BLaER1 treated with 17β-estradiol and CSF1 and Interleukin-3, amounts not matched to agents 10 nM and 100 nM (cell line): Measurements from ENCODE around the gene EFCAB6.

ENCODE experiments used
- H3K27ac ChIP-seq, 11 experiments: shearing (Covaris generic); formaldehyde crosslinking; 2 replicates each; pipeline ENCODE4 v1.8.1; 2022
- H3K27me3 ChIP-seq, 11 experiments: shearing (Covaris generic); formaldehyde crosslinking; 2 replicates each; pipeline ENCODE4 v1.8.1; 2022
- H3K36me3 ChIP-seq, 11 experiments: shearing (Covaris generic); formaldehyde crosslinking; 2 replicates each; pipeline ENCODE4 v1.8.1; 2022
- H3K4me1 ChIP-seq, 10 experiments: shearing (Covaris generic); formaldehyde crosslinking; 2 replicates each; pipeline ENCODE4 v1.8.1; 2022
- H3K4me2 ChIP-seq, 11 experiments: shearing (Covaris generic); formaldehyde crosslinking; 2 replicates each; pipeline ENCODE4 v1.8.1; 2022
- H3K4me3 ChIP-seq, 10 experiments: shearing (Covaris generic); formaldehyde crosslinking; 2 replicates each; pipeline ENCODE4 v1.8.1; 2022
- H3K9ac ChIP-seq, 11 experiments: shearing (Covaris generic); formaldehyde crosslinking; 2 replicates each; pipeline ENCODE4 v1.8.1; 2022
- H3K9me3 ChIP-seq, 11 experiments: shearing (Covaris generic); formaldehyde crosslinking; replicated peaks in 1 of 11; 2 replicates each; pipeline ENCODE4 v1.8.1; 2022
- H4K20me1 ChIP-seq, 11 experiments: shearing (Covaris generic); formaldehyde crosslinking; 2 replicates each; pipeline ENCODE4 v1.8.1; 2022
- Cebpa-rat ChIP-seq, 11 experiments: shearing (Covaris generic); IDR thresholded peaks; 2 replicates each; pipeline ENCODE4 v1.8.1; 2022

Gene EFCAB6

GRCh38 chr22:43828998-43829782, 17.1 kb upstream of the EFCAB6 start:
- H3K4me1 ChIP-seq: peaks cover 41 to 83% (median 70%) of the 10 kb centered on the region in 10 experiments
- H3K4me2 ChIP-seq: peak overlapping the region; percentile 58 to 95 (median 87)
- peak overlapping the region in 7 of 11 experiments; percentile 16 to 93 (median 83); a peak in 13 of 22 replicates for H3K27ac ChIP-seq
- peaks cover 0 to 16% (median 0%) of the 10 kb centered on the region in 11 experiments; a peak in 5 of 22 replicates for H3K27me3 ChIP-seq
- peak in 3 of 11 experiments; percentile 66 to 89 (median 72); a peak in 6 of 22 replicates for TF ChIP-seq Cebpa-rat (IDR thresholded peaks at IDR 0.05)
- H3K9me3 ChIP-seq: no peaks in the 10 kb centered on the region
- H3K36me3 ChIP-seq: no peaks in the 10 kb centered on the region
- 0 out of 22 replicates have a peak, but pooled peaks cover 0 to 5% (median 0%) of the 10 kb centered on the region in 11 experiments for H4K20me1 ChIP-seq
- H3K4me3 ChIP-seq: peak overlapping the region in 4 of 10 experiments; percentile 13 to 47 (median 20); a peak in 5 of 20 replicates
- peak overlapping the region in 6 of 11 experiments; percentile 38 to 81 (median 76); a peak in 11 of 22 replicates for H3K9ac ChIP-seq

DNA sequence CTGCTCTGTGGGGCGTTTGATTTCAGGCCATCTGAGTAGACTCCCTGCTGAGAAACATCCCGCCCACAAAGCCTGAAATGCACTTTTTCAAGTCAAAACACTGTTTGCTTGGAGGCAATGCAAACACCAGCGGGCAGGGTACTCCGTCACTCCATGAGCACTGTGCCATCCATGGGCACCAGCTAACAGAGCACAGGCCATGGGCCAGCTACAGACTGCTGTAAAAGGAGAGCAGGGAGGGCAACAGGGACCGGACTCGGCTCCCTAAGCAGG, 16.6 kb upstream of the EFCAB6 start:
- peaks cover 41 to 78% (median 66%) of the 10 kb centered on the region in 10 experiments for H3K4me1 ChIP-seq
- H3K4me3 ChIP-seq: peak overlapping the region in 1 of 10 experiments; percentile 16; a peak in 1 of 20 replicates
- H3K27ac ChIP-seq: peak overlapping the region in 6 of 11 experiments; percentile 57 to 93 (median 86); a peak in 13 of 22 replicates
- 0 out of 22 replicates have a peak, but pooled peaks cover 0 to 5% (median 0%) of the 10 kb centered on the region in 11 experiments for H4K20me1 ChIP-seq
- H3K36me3 ChIP-seq: no peaks in the 10 kb centered on the region
- H3K27me3 ChIP-seq: peaks cover 0 to 16% (median 0%) of the 10 kb centered on the region in 11 experiments; a peak in 5 of 22 replicates
- H3K4me2 ChIP-seq: peak overlapping the region; percentile 58 to 95 (median 87); a peak in 19 of 22 replicates
- peak overlapping the region in 5 of 11 experiments; percentile 48 to 81 (median 78); a peak in 9 of 22 replicates for H3K9ac ChIP-seq
- TF ChIP-seq Cebpa-rat (IDR thresholded peaks at IDR 0.05): no peak
- no peaks in the 10 kb centered on the region for H3K9me3 ChIP-seq

GRCh38 chr22:43827926-43828724, 16.0 kb upstream of the EFCAB6 start:
- H3K36me3 ChIP-seq: no peaks in the 10 kb centered on the region
- no peak overlapping the region for H3K4me3 ChIP-seq
- H3K9ac ChIP-seq: peak overlapping the region in 5 of 11 experiments; percentile 48 to 81 (median 78); a peak in 9 of 22 replicates
- H3K27ac ChIP-seq: peak overlapping the region in 5 of 11 experiments; percentile 57 to 93 (median 88); a peak in 10 of 22 replicates
- 0 out of 22 replicates have a peak, but pooled peaks cover 0 to 5% (median 0%) of the 10 kb centered on the region in 11 experiments for H4K20me1 ChIP-seq
- H3K4me1 ChIP-seq: peaks cover 41 to 74% (median 64%) of the 10 kb centered on the region in 10 experiments
- H3K27me3 ChIP-seq: peaks cover 0 to 16% (median 0%) of the 10 kb centered on the region in 11 experiments; a peak in 5 of 22 replicates
- TF ChIP-seq Cebpa-rat (IDR thresholded peaks at IDR 0.05): no peak
- no peaks in the 10 kb centered on the region for H3K9me3 ChIP-seq
- peak overlapping the region; percentile 58 to 95 (median 87); a peak in 18 of 22 replicates for H3K4me2 ChIP-seq

DNA sequence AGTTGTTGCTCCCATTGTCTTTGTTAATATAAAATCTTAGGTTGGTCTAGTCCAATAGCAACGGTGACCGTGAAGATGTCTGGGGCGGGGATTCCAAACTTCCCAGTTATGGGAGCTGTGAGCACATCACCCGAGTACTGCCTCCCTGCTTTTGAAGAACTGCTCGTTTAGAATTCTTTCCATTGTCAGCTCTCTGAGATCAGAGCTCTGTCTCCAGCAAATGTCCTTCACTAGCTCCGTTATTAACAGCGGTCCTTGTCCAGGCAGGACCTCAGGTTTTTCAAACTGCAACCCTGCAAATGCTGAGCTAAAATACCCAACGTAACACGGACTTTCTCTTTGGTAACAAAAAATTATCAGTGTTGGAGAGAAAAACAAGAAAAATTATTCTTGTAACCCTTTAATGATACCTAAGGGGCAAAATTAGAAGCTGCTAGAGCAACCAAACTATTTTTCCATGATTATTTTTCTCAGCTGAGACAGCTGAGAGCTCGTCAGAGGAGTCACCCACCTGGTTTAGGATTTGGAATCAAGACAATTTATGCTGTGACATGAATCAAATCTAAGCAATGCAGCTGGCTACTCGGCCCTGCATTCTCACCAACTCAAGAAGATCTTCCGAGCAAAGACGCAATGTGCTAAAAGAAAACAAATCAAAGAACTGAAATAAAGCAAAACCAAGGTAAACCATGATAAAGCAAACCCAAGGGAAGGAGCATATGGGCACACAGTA, 15.1 kb upstream of the EFCAB6 start:
- Histone ChIP-seq H3K4me1 (peaks cover 41 to 65% (median 58%) of the 10 kb centered on the region in 10 experiments), H3K9me3 (no peaks in the 10 kb centered on the region), H3K27ac (peak overlapping the region in 1 of 11 experiments; percentile 93; a peak in 2 of 22 replicates), H3K4me3 (no peak overlapping the region), H3K27me3 (peaks cover 0 to 16% (median 0%) of the 10 kb centered on the region in 11 experiments; a peak in 5 of 22 replicates), H3K4me2 (peak overlapping the region; percentile 20 to 95 (median 87); a peak in 21 of 22 replicates), H3K9ac (peak overlapping the region in 5 of 11 experiments; percentile 1 to 81 (median 14); a peak in 2 of 22 replicates), H4K20me1 (0 out of 22 replicates have a peak, but pooled peaks cover 0 to 5% (median 0%) of the 10 kb centered on the region in 11 experiments), H3K36me3 (no peaks in the 10 kb centered on the region)
- no peak for TF ChIP-seq Cebpa-rat (IDR thresholded peaks at IDR 0.05)

DNA sequence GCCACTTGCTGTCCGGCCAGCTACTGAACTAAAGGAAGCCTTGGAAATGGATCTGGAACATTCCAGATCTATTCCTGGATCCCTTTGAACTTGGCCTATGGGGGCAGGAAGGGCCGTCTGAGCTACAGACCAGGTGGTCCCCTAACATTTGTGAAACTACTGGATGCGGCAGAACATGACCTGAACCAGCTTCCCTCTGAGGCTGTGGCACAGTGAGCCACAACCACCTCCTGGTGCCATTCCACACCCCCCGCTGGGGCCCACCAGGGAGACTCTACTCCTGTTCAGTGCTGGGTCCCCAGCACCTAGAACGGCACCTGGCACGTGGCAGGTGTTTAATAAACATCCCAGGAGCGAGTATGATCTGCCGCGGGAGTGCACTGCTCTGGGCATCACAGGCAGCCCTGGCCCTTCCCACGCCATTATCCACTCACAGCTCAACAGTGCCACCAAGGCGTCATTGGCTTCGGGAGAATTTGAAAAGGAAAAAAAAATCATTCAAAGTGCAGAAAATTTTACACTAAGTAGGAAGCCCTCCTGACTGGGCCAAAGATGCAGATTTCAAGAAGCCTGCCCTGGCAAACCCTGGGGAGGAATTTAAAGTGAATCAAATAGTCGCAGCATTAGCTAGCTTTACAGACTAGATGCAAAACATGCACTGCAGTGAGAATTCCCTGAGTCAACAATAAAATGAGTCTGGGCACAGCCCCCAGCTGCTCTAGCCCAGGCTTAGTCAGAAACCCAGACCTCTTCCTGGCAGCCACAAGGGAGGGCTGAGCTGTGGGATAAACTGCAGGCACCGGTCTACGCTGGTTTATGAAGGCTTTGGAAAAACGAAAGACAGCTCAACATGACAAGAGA, 14.3 kb upstream of the EFCAB6 start:
- Histone ChIP-seq H3K9me3 (no peaks in the 10 kb centered on the region), H3K36me3 (no peaks in the 10 kb centered on the region), H3K9ac (peak overlapping the region in 5 of 11 experiments; percentile 1 to 16 (median 14); a peak in 2 of 22 replicates), H3K27ac (peak overlapping the region in 1 of 11 experiments; percentile 8; a peak in 1 of 22 replicates), H3K4me2 (peak overlapping the region; percentile 20 to 95 (median 87)), H3K4me3 (no peak overlapping the region), H3K27me3 (peaks cover 0 to 16% (median 0%) of the 10 kb centered on the region in 11 experiments; a peak in 5 of 22 replicates), H3K4me1 (peaks cover 41 to 58% (median 56%) of the 10 kb centered on the region in 10 experiments), H4K20me1 (peaks cover 0 to 6% (median 0%) of the 10 kb centered on the region in 11 experiments; a peak in 1 of 22 replicates)
- no peak for TF ChIP-seq Cebpa-rat (IDR thresholded peaks at IDR 0.05)

GRCh38 chr22:43825651-43826050, 13.5 kb upstream of the EFCAB6 start:
- Histone ChIP-seq H3K4me3 (no peak overlapping the region), H3K9me3 (no peaks in the 10 kb centered on the region), H3K36me3 (no peaks in the 10 kb centered on the region), H3K27ac (no peak overlapping the region), H3K9ac (no peak overlapping the region), H3K27me3 (peaks cover 0 to 16% (median 0%) of the 10 kb centered on the region in 11 experiments; a peak in 5 of 22 replicates), H3K4me1 (peaks cover 34 to 51% (median 49%) of the 10 kb centered on the region in 10 experiments), H4K20me1 (peaks cover 0 to 11% (median 0%) of the 10 kb centered on the region in 11 experiments; a peak in 1 of 22 replicates), H3K4me2 (peak overlapping the region in 5 of 11 experiments; percentile 52 to 95 (median 89); a peak in 3 of 22 replicates)
- TF ChIP-seq Cebpa-rat (IDR thresholded peaks at IDR 0.05): no peak

DNA sequence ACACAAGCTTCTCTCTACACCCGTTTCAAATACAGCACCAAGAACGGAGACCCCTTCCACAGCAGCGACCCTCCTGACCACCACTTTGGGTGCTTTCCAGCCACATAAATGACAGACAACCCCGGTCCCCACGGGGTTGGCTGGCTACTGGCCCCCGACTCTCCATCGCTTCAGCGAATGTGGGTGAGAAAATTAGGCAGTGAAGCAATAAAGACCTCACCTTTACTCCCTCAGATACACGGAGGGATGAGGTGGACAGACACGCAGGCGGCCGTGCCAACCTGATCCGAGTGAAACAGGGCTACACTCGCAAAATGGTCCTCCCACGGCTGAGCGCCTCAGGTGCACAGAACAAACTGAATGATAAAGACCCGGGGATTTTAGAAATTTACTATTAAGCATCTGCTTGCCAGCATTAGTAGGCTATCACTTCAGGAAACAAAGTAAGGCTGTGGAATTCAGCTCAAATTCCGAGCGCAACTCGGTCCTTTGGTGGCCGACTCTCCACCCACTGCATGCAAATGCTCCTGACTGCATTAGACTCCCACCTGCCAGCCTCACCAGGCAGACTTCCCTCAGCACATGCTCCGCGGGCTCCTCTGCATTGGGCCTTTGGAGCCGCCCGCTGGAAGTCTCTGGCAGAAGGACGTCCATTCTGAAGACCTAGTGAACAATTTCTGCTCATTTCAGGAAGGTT, 12.8 kb upstream of the EFCAB6 start:
- no peak overlapping the region for H3K9ac ChIP-seq
- no peaks in the 10 kb centered on the region for H3K36me3 ChIP-seq
- no peak overlapping the region for H3K4me3 ChIP-seq
- no peak overlapping the region for H3K4me2 ChIP-seq
- H3K27ac ChIP-seq: no peak overlapping the region
- H3K4me1 ChIP-seq: peaks cover 26 to 43% (median 41%) of the 10 kb centered on the region in 10 experiments
- peaks cover 0 to 6% (median 0%) of the 10 kb centered on the region in 11 experiments; a peak in 1 of 22 replicates for H4K20me1 ChIP-seq
- no peak for TF ChIP-seq Cebpa-rat (IDR thresholded peaks at IDR 0.05)
- H3K27me3 ChIP-seq: peaks cover 0 to 8% (median 0%) of the 10 kb centered on the region in 11 experiments; a peak in 4 of 22 replicates
- H3K9me3 ChIP-seq: no peaks in the 10 kb centered on the region
